Panc1 (cell line): ENCODE measurements around the gene CDK12. TPM values are rescaled to one million over a fixed set of nuclear protein-coding genes. Genes with fewer than 3 reads are reported as not detected.

Source experiments
- ATAC-seq: fragments of 200-7000 bp; cut with Tn5 transposase; 2 replicates; pipeline ENCODE4 v1.9.1; 2020; ENCODE audit warnings: mild to moderate bottlenecking, moderate library complexity
- BruUV-seq: library from RNA; stranded (reverse); fragments of 400-500 nt; replicated peaks from 2 replicates; lab custom pipeline; 2021; lab: Mats Ljungman, UMichigan
- CTCF ChIA-PET: fragments of 300-600 bp; sonication (Branson Sonifier 250); formaldehyde crosslinking; loops from one replicate; lab custom pipeline; 2022; ENCODE audit warnings: antibody characterized with exemption; lab: Charles Lee
- POLR2A ChIA-PET: fragments of 300-600 bp; sonication (Branson Sonifier 250); formaldehyde crosslinking; loops from one replicate; lab custom pipeline; 2022; ENCODE audit warnings: antibody characterized with exemption; lab: Charles Lee
- DNase-seq: peaks from one replicate; pipeline ENCODE4 v3.0.0-alpha.2; 2010; ENCODE audit warnings: low read depth, low spot score
- H3K27ac ChIP-seq: 2 replicates; pipeline ENCODE4 v1.5.1; 2011; ENCODE audit warnings: mild to moderate bottlenecking, low read length, inconsistent platforms
- H3K27me3 ChIP-seq: fragments of 200-500 bp; sonication (Bioruptor generic); 2 replicates; pipeline ENCODE4 v1.6.0; 2014; ENCODE audit warnings: low read length, inconsistent platforms; ENCODE audit not compliant: control insufficient read depth, insufficient read depth
- H3K36me3 ChIP-seq: fragments of 200-500 bp; sonication (Bioruptor generic); 2 replicates; pipeline ENCODE4 v1.5.1; 2014; ENCODE audit warnings: inconsistent platforms, mild to moderate bottlenecking, low read length, moderate library complexity; ENCODE audit not compliant: control insufficient read depth, insufficient read depth
- H3K4me1 ChIP-seq: 2 replicates; pipeline ENCODE4 v1.5.1; 2011; ENCODE audit warnings: inconsistent platforms, mild to moderate bottlenecking, low read length, moderate library complexity; ENCODE audit not compliant: control insufficient read depth, insufficient read depth
- H3K4me3 ChIP-seq, 2 experiments: 2 replicates each; pipeline ENCODE4 v1.5.1; 2011 to 2012; ENCODE audit warnings: low read depth in 2 of 2, low read length in 2 of 2, mild to moderate bottlenecking in 2 of 2, inconsistent platforms in 1 of 2, moderate library complexity in 1 of 2
- H3K9me3 ChIP-seq: fragments of 200-500 bp; sonication (Bioruptor generic); 2 replicates; pipeline ENCODE4 v1.5.1; 2014; ENCODE audit warnings: low read depth, mild to moderate bottlenecking, inconsistent platforms, low read length, moderate library complexity; ENCODE audit not compliant: control insufficient read depth, insufficient read depth
- CTCF ChIP-seq: fragments of 450-650 bp; IDR thresholded peaks from 2 replicates; pipeline ENCODE4 v1.5.1; 2017; ENCODE audit warnings: mild to moderate bottlenecking
- POLR2AphosphoS5 ChIP-seq: IDR thresholded peaks from 2 replicates; pipeline ENCODE4 v1.6.1; 2012; ENCODE audit warnings: mild to moderate bottlenecking, low read depth, low read length, moderate library complexity
- SIN3A ChIP-seq: IDR thresholded peaks from 2 replicates; pipeline ENCODE4 v1.6.1; 2012; ENCODE audit warnings: low read depth, mild to moderate bottlenecking, low read length, moderate library complexity, borderline replicate concordance; ENCODE audit not compliant: insufficient read depth
- TCF7L2 ChIP-seq: IDR thresholded peaks from 2 replicates; pipeline ENCODE4 v1.6.1; 2011; ENCODE audit warnings: mild to moderate bottlenecking, low read depth, low read length, inconsistent platforms
- in situ Hi-C: cut with HindIII; loops from 2 replicates; pipeline ENCODE4 v1.10.0; 2016; ENCODE audit warnings: low sequenced_read_pairs, low pct_unique_long_range_greater_than_20kb
- intact Hi-C: fragments of 100-400 bp; cut with micrococcal nuclease; formaldehyde crosslinking; loops from one replicate; pipeline ENCODE4 v1.10.0; 2022; ENCODE audit not compliant: unreplicated experiment
- total RNA-seq: library from RNA; stranded (reverse); gene quantifications from one replicate; pipeline ENCODE4 v1.2.1, GENCODE V29; 2021; ENCODE audit not compliant: unreplicated experiment
- TF ChIP-seq, protein P1 (sequence below), 2 experiments: IDR thresholded peaks; 2 replicates each; pipeline ENCODE4 v1.6.1; 2011 to 2012; ENCODE audit warnings: low read depth in 2 of 2, control low read depth in 1 of 2, low read length in 1 of 2, mild to moderate bottlenecking in 1 of 2, moderate library complexity in 1 of 2; ENCODE audit not compliant: insufficient read depth in 1 of 2

CDK12 gene
- total RNA-seq, 1 experiment from 2014 or later, result 57.8 TPM

DNA sequence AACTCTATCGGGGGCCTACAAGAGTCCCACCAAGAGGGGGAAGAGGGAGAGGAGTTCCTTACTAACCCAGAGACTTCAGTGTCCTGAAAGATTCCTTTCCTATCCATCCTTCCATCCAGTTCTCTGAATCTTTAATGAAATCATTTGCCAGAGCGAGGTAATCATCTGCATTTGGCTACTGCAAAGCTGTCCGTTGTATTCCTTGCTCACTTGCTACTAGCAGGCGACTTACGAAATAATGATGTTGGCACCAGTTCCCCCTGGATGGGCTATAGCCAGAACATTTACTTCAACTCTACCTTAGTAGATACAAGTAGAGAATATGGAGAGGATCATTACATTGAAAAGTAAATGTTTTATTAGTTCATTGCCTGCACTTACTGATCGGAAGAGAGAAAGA lies 70.0 kb downstream of the CDK12 start:
- H3K4me3 ChIP-seq, result no peak overlapping the region
- ChIA-PET CTCF (no interaction called here), POLR2A (no interaction called here)
- H3K9me3 ChIP-seq, result no peaks in the 10 kb centered on the region
- intact Hi-C loops (no loop called here), in situ Hi-C loops (no loop called here)
- peaks cover 18% of the 10 kb centered on the region for H3K36me3 ChIP-seq
- no peaks in the 10 kb centered on the region for H3K27me3 ChIP-seq
- TF ChIP-seq CTCF, result no peak
- TF ChIP-seq POLR2AphosphoS5, result no peak
- TF ChIP-seq, protein P1, sequence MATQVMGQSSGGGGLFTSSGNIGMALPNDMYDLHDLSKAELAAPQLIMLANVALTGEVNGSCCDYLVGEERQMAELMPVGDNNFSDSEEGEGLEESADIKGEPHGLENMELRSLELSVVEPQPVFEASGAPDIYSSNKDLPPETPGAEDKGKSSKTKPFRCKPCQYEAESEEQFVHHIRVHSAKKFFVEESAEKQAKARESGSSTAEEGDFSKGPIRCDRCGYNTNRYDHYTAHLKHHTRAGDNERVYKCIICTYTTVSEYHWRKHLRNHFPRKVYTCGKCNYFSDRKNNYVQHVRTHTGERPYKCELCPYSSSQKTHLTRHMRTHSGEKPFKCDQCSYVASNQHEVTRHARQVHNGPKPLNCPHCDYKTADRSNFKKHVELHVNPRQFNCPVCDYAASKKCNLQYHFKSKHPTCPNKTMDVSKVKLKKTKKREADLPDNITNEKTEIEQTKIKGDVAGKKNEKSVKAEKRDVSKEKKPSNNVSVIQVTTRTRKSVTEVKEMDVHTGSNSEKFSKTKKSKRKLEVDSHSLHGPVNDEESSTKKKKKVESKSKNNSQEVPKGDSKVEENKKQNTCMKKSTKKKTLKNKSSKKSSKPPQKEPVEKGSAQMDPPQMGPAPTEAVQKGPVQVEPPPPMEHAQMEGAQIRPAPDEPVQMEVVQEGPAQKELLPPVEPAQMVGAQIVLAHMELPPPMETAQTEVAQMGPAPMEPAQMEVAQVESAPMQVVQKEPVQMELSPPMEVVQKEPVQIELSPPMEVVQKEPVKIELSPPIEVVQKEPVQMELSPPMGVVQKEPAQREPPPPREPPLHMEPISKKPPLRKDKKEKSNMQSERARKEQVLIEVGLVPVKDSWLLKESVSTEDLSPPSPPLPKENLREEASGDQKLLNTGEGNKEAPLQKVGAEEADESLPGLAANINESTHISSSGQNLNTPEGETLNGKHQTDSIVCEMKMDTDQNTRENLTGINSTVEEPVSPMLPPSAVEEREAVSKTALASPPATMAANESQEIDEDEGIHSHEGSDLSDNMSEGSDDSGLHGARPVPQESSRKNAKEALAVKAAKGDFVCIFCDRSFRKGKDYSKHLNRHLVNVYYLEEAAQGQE (IDR thresholded peaks at IDR 0.05; ENCODE audit: insufficient read depth in 1 of 2, low read depth in 2 of 2, low read length in 1 of 2), result no peak
- TF ChIP-seq SIN3A, result no peak
- no peak for TF ChIP-seq TCF7L2
- DNase-seq (no peak), ATAC-seq (no peak)
- no peak overlapping the region for H3K27ac ChIP-seq
- BruUV-seq, result no TSS peak
- no peaks in the 10 kb centered on the region for H3K4me1 ChIP-seq

- intact Hi-C loops, result no loop called here
- in situ Hi-C loops, result no loop called here
- no peak for TF ChIP-seq SIN3A
- TF ChIP-seq CTCF, result no peak
- no peak for TF ChIP-seq POLR2AphosphoS5
- no peaks in the 10 kb centered on the region for H3K27me3 ChIP-seq
- peaks cover 8% of the 10 kb centered on the region for H3K36me3 ChIP-seq
- ATAC-seq (no peak), DNase-seq (no peak)
- no peaks in the 10 kb centered on the region for H3K9me3 ChIP-seq
- no peaks in the 10 kb centered on the region for H3K4me1 ChIP-seq
- ChIA-PET CTCF (no interaction called here), POLR2A (no interaction called here)
- no peak overlapping the region for H3K27ac ChIP-seq
- BruUV-seq, result no TSS peak
- no peak overlapping the region for H3K4me3 ChIP-seq
These were observed 72.6 kb downstream of the CDK12 start for GRCh38 chr17:39533891-39534290.
